Measurements from ENCODE around the gene C20orf204. TPM values are rescaled to one million over a fixed set of nuclear protein-coding genes. Genes with fewer than 3 reads are reported as not detected.

C20orf204 gene
- total and polyA plus RNA-seq, 9 of the 15 experiments (the other 6 are each of a cell fraction or from before 2014, with no cell fraction given), result 0.11 to 1.1 (median 0.36) TPM; not detected in 2

- BruUV-seq (replicated peaks), result TSS peak; percentile 84
- peak within 1 kb of the TSS; percentile 97 for H3K4me3 ChIP-seq
- ATAC-seq (peak; percentile 96), DNase-seq (ENCODE audit: extremely low read depth in 1 of 4, low spot score in 3 of 4) (peak; percentile 94 to 98 (median 96)), FAIRE-seq (peak; percentile 96)
- WGBS (ENCODE audit: insufficient coverage, low coverage, missing lambda C conversion rate), result 15% methylated on average over 47 of the region's 85 CpGs
- peaks cover 34 to 64% of the 10 kb centered on the region in 2 experiments for H3K4me1 ChIP-seq (replicated peaks in 1 of 2; ENCODE audit: control insufficient read depth in 2 of 2, insufficient read depth in 2 of 2, low read length in 2 of 2)
- no peaks in the 10 kb centered on the region for H3K9me3 ChIP-seq (replicated peaks; ENCODE audit: control insufficient read depth, insufficient read depth, low read depth, low read length)
- ChIA-PET CTCF (ENCODE audit: low intra/inter-chr PET ratio) (interaction anchor here (0.6 kb wide), 1 partner anchor 44 kb away, joined by 4 read pairs; no protein-coding TSS in a partner anchor), POLR2A (interaction anchor here (0.6 to 1.2 kb wide), 10 partner anchors 8 to 542 kb away, joined by 3 to 6 read pairs (median 4); partner anchors contain the start of genes LIME1, OPRL1 and PPDPF)
- in situ Hi-C loops (cut with MboI) (no loop called here), intact Hi-C loops (cut with micrococcal nuclease) (no loop called here)
- peaks cover 4% of the 10 kb centered on the region; the same call in 2 of the 3 replicates for H3K79me2 ChIP-seq (ENCODE audit: control insufficient read depth, insufficient read depth, low read length)
- no peaks in the 10 kb centered on the region for H3K27me3 ChIP-seq (ENCODE audit: control insufficient read depth in 2 of 2, insufficient read depth in 2 of 2, low read length in 2 of 2)
- peak within 1 kb of the TSS; percentile 55 for H3K27ac ChIP-seq (ENCODE audit: extremely low read depth, low read depth, low read length)
- H3K4me2 ChIP-seq (ENCODE audit: insufficient read depth, low read length), result peak within 1 kb of the TSS; percentile 80
- no peaks in the 10 kb centered on the region for H4K20me1 ChIP-seq (replicated peaks; ENCODE audit: control insufficient read depth, insufficient read depth, low read length)
- peaks cover 3% of the 10 kb centered on the region for H3K9me1 ChIP-seq (ENCODE audit: control insufficient read depth, insufficient read depth, low read length)
- peak within 1 kb of the TSS; percentile 72 to 91 for H3K9ac ChIP-seq (ENCODE audit: insufficient read depth in 1 of 2, low read depth in 2 of 2, low read length in 2 of 2)
- no peaks in the 10 kb centered on the region for H3K36me3 ChIP-seq (ENCODE audit: control insufficient read depth, insufficient read depth, low read length)
- H2AFZ ChIP-seq (ENCODE audit: low read depth, low read length), result peak within 1 kb of the TSS; percentile 86
- TF ChIP-seq TFE3 (CRISPR knock-in tag; IDR thresholded peaks at IDR 0.05) (peak; percentile 80), RB1 (IDR thresholded peaks at IDR 0.05; ENCODE audit: low read depth) (peak; percentile 87), FOSL1 (tag; conservative IDR thresholded peaks at IDR 0.05) (0 out of 2 replicates have a peak, but pooled peaks have one; percentile 18), TOE1 (IDR thresholded peaks at IDR 0.05; ENCODE audit: borderline replicate concordance) (peak; percentile 55; the same call in 1 of the 2 replicates), TOE1 (CRISPR knock-in tag; IDR thresholded peaks at IDR 0.05; ENCODE audit: borderline replicate concordance, low read depth) (no peak), ZNF143 (CRISPR knock-in tag; IDR thresholded peaks at IDR 0.05) (peak; percentile 94), ATF1 (CRISPR knock-in tag; IDR thresholded peaks at IDR 0.05) (0 out of 2 replicates have a peak, but pooled peaks have one; percentile 37), ATF1 (tag; IDR thresholded peaks at IDR 0.05) (peak; percentile 81), POLR2A (conservative IDR thresholded peaks at IDR 0.05) (peak; percentile 84), FOXK1 (CRISPR knock-in tag; IDR thresholded peaks at IDR 0.05; ENCODE audit: borderline replicate concordance) (no peak), SIX5 (IDR thresholded peaks at IDR 0.05; ENCODE audit: borderline replicate concordance in 1 of 2, insufficient read depth in 1 of 2, low read depth in 1 of 2, low read length in 2 of 2) (peak; percentile 99 to 100), ZNF76 (CRISPR knock-in tag; IDR thresholded peaks at IDR 0.05; ENCODE audit: borderline replicate concordance) (peak; percentile 94), TRIM28 (IDR thresholded peaks at IDR 0.05) (no peak), MYBL2 (IDR thresholded peaks at IDR 0.05; ENCODE audit: low read depth) (no peak), MYBL2 (CRISPR knock-in tag; IDR thresholded peaks at IDR 0.05; ENCODE audit: borderline replicate concordance) (no peak), ATF4 (CRISPR knock-in tag; IDR thresholded peaks at IDR 0.05) (peak; percentile 73), CREB1 (IDR thresholded peaks at IDR 0.05) (peak; percentile 78), CREB1 (CRISPR knock-in tag; IDR thresholded peaks at IDR 0.05) (peak; percentile 85), ILK (tag; IDR thresholded peaks at IDR 0.05; ENCODE audit: borderline replicate concordance, low read depth) (no peak), XRCC5 (IDR thresholded peaks at IDR 0.05; ENCODE audit: low read depth, low read length) (peak; percentile 56; the same call in 1 of the 2 replicates), NR2C1 (IDR thresholded peaks at IDR 0.05) (no peak), NR2C1 (tag; IDR thresholded peaks at IDR 0.05) (peak; percentile 93)
Measured at GRCh38 chr20:64062596-64063388, 26.8 kb downstream of the C20orf204 start, which contains the start of gene TCEA2. TSS of gene TCEA2 (plus strand) at chr20:64063198. CDS start at chr20:64063313, 115 bp downstream.
